CD4-positive, alpha-beta T cell treated with Interleukin-10 for 1 hour (primary cell): Measurements from ENCODE around the gene NOTUM.
"Not testable (repeated sequence)": the region's sequence is repeated elsewhere in the genome, so short reads cannot be mapped to it uniquely, and the experiment has no call there.

ENCODE experiments used
- DNase-seq: peaks from one replicate; pipeline ENCODE4 v3.0.0-alpha.2; 2020

NOTUM gene

GRCh38 chr17:81922566-81923301, 38.3 kb downstream of the NOTUM start:
- DNase-seq, result no peak

- DNase-seq, result no peak
Measured at GRCh38 chr17:81921996-81922565, 38.9 kb downstream of the NOTUM start.

GRCh38 chr17:81921537-81921862, 39.5 kb downstream of the NOTUM start:
- DNase-seq, result no peak

- no peak for DNase-seq
Measured at GRCh38 chr17:81920612-81921536, 40.1 kb downstream of the NOTUM start.

GRCh38 chr17:81918832-81919545, 42.0 kb downstream of the NOTUM start:
- no peak for DNase-seq

GRCh38 chr17:81918333-81918669, 42.7 kb downstream of the NOTUM start:
- not testable (repeated sequence) for DNase-seq

GRCh38 chr17:81917565-81918332, 43.2 kb downstream of the NOTUM start, which contains the start of gene SIRT7:
Gene SIRT7 (minus strand): TSS chr17:81918176. CDS start chr17:81918131, 45 bp downstream.
- DNase-seq, result peak; percentile 88

GRCh38 chr17:81916234-81917001, 44.6 kb downstream of the NOTUM start:
- DNase-seq, result no peak

- DNase-seq, result no peak
Measured at GRCh38 chr17:81915331-81915730, 45.7 kb downstream of the NOTUM start.

- DNase-seq, result no peak
Measured at GRCh38 chr17:81914103-81914850, 46.7 kb downstream of the NOTUM start.

- DNase-seq, result no peak
Measured at GRCh38 chr17:81913394-81914102, 47.4 kb downstream of the NOTUM start.

GRCh38 chr17:81912441-81913309, 48.3 kb downstream of the NOTUM start:
- no peak for DNase-seq

- no peak for DNase-seq
Measured at GRCh38 chr17:81911969-81912368, 49.0 kb downstream of the NOTUM start.

- peak; percentile 95 for DNase-seq
Measured at GRCh38 chr17:81911277-81911961, 49.6 kb downstream of the NOTUM start, which contains the start of gene PCYT2. Gene PCYT2 (minus strand): TSS chr17:81911399. CDS start chr17:81911355, 44 bp downstream.

- DNase-seq, result no peak
Measured at GRCh38 chr17:81910840-81911276, 50.1 kb downstream of the NOTUM start.

GRCh38 chr17:81909966-81910839, 50.8 kb downstream of the NOTUM start:
- DNase-seq, result no peak

- no peak for DNase-seq
Measured at GRCh38 chr17:81909231-81909630, 51.8 kb downstream of the NOTUM start.
